ENCODE measurements around the gene SCFD2. TPM values are rescaled to one million over a fixed set of nuclear protein-coding genes. Genes with fewer than 3 reads are reported as not detected.

SCFD2 gene
- total RNA-seq, 1 donor from 2014 or later = 17.2 TPM

- no peak overlapping the region for H3K27ac Mint-ChIP-seq (ENCODE audit: unreplicated experiment)
- H3K27me3 Mint-ChIP-seq (ENCODE audit: unreplicated experiment) = no peaks in the 10 kb centered on the region
- no peak for TF ChIP-seq CTCF (IDR thresholded peaks at IDR 0.05; ENCODE audit: partially characterized antibody, unreplicated experiment)
- H3K9me3 Mint-ChIP-seq (ENCODE audit: unreplicated experiment) = no peaks in the 10 kb centered on the region
- peaks cover 6% of the 10 kb centered on the region for H3K4me1 Mint-ChIP-seq (ENCODE audit: low read depth, unreplicated experiment)
- H3K4me3 Mint-ChIP-seq (ENCODE audit: unreplicated experiment) = no peak overlapping the region
- no peak for DNase-seq
- H3K36me3 Mint-ChIP-seq (ENCODE audit: unreplicated experiment) = peaks cover 18% of the 10 kb centered on the region
Observed at GRCh38 chr4:52904421-52904820, 461.4 kb downstream of the SCFD2 start.

GRCh38 chr4:52903273-52903672, 462.6 kb downstream of the SCFD2 start:
- TF ChIP-seq CTCF (IDR thresholded peaks at IDR 0.05; ENCODE audit: partially characterized antibody, unreplicated experiment) = no peak
- Mint-ChIP-seq H3K9me3 (ENCODE audit: unreplicated experiment) (peaks cover 3% of the 10 kb centered on the region), H3K27me3 (ENCODE audit: unreplicated experiment) (no peaks in the 10 kb centered on the region), H3K36me3 (ENCODE audit: unreplicated experiment) (peaks cover 14% of the 10 kb centered on the region), H3K4me1 (ENCODE audit: low read depth, unreplicated experiment) (peaks cover 6% of the 10 kb centered on the region), H3K4me3 (ENCODE audit: unreplicated experiment) (no peak overlapping the region), H3K27ac (ENCODE audit: unreplicated experiment) (no peak overlapping the region)
- DNase-seq = no peak

- Mint-ChIP-seq H3K4me3 (ENCODE audit: unreplicated experiment) (no peak overlapping the region), H3K27ac (ENCODE audit: unreplicated experiment) (no peak overlapping the region), H3K27me3 (ENCODE audit: unreplicated experiment) (no peaks in the 10 kb centered on the region), H3K4me1 (ENCODE audit: low read depth, unreplicated experiment) (no peaks in the 10 kb centered on the region), H3K9me3 (ENCODE audit: unreplicated experiment) (peaks cover 3% of the 10 kb centered on the region), H3K36me3 (ENCODE audit: unreplicated experiment) (peaks cover under 1% of the 10 kb centered on the region)
- DNase-seq = no peak
- TF ChIP-seq CTCF (IDR thresholded peaks at IDR 0.05; ENCODE audit: partially characterized antibody, unreplicated experiment) = no peak
Observed at GRCh38 chr4:52894443-52894842, 471.4 kb downstream of the SCFD2 start.

- Mint-ChIP-seq H3K27ac (ENCODE audit: unreplicated experiment) (no peak overlapping the region), H3K9me3 (ENCODE audit: unreplicated experiment) (no peaks in the 10 kb centered on the region), H3K4me3 (ENCODE audit: unreplicated experiment) (no peak overlapping the region), H3K27me3 (ENCODE audit: unreplicated experiment) (no peaks in the 10 kb centered on the region), H3K4me1 (ENCODE audit: low read depth, unreplicated experiment) (no peaks in the 10 kb centered on the region), H3K36me3 (ENCODE audit: unreplicated experiment) (no peaks in the 10 kb centered on the region)
- no peak for DNase-seq
- no peak for TF ChIP-seq CTCF (IDR thresholded peaks at IDR 0.05; ENCODE audit: partially characterized antibody, unreplicated experiment)
Observed at GRCh38 chr4:52892880-52893279, 473.0 kb downstream of the SCFD2 start.

GRCh38 chr4:52891743-52892142, 474.1 kb downstream of the SCFD2 start:
- H3K9me3 Mint-ChIP-seq (ENCODE audit: unreplicated experiment) = no peaks in the 10 kb centered on the region
- H3K4me3 Mint-ChIP-seq (ENCODE audit: unreplicated experiment) = no peak overlapping the region
- H3K4me1 Mint-ChIP-seq (ENCODE audit: low read depth, unreplicated experiment) = no peaks in the 10 kb centered on the region
- H3K36me3 Mint-ChIP-seq (ENCODE audit: unreplicated experiment) = no peaks in the 10 kb centered on the region
- no peak for DNase-seq
- no peaks in the 10 kb centered on the region for H3K27me3 Mint-ChIP-seq (ENCODE audit: unreplicated experiment)
- no peak overlapping the region for H3K27ac Mint-ChIP-seq (ENCODE audit: unreplicated experiment)
- TF ChIP-seq CTCF (IDR thresholded peaks at IDR 0.05; ENCODE audit: partially characterized antibody, unreplicated experiment) = no peak

All from glutamatergic neuron (in vitro differentiated cells).